OCI-LY7 (cell line): Measurements from ENCODE around the gene PSG3.
"Not testable (repeated sequence)": the region's sequence is repeated elsewhere in the genome, so short reads cannot be mapped to it uniquely, and the experiment has no call there.

ENCODE experiments used
- CTCF ChIP-seq: fragments of 200-600 bp; sonication (generic); conservative IDR thresholded peaks from 2 replicates; pipeline ENCODE4 v1.5.1; 2014; ENCODE audit warnings: mild to moderate bottlenecking, antibody characterized with exemption, low read length, moderate library complexity, mixed read lengths
- EZH2phosphoT487 ChIP-seq: fragments of 200-600 bp; sonication (generic); IDR thresholded peaks from 2 replicates; pipeline ENCODE4 v1.6.1; 2018; ENCODE audit warnings: low read depth, borderline replicate concordance, mild to moderate bottlenecking, mixed run types, antibody characterized with exemption, low read length, moderate library complexity, mixed read lengths

- TF ChIP-seq CTCF, EZH2phosphoT487: not testable (repeated sequence)
These were observed 26.6 kb upstream of the PSG3 start for GRCh38 chr19:42766871-42767270.
